ENCODE measurements around the gene BBS2. TPM values are rescaled to one million over a fixed set of nuclear protein-coding genes. Genes with fewer than 3 reads are reported as not detected.

Gene BBS2
- total and polyA plus RNA-seq, 4 donors = 7.1 to 13.8 (median 11.1) TPM

- no peaks in the 10 kb centered on the region for H3K4me1 ChIP-seq (ENCODE audit: control insufficient read depth in 4 of 4, insufficient read depth in 4 of 4, low read length in 3 of 4)
- H3K9ac ChIP-seq (ENCODE audit: low read depth in 1 of 2, low read length in 2 of 2) = no peak overlapping the region
- no peak overlapping the region for H3K4me3 ChIP-seq (ENCODE audit: low read depth in 1 of 3, low read length in 3 of 3)
- peaks cover 2 to 42% (median 18%) of the 10 kb centered on the region in 4 donors for H3K36me3 ChIP-seq (ENCODE audit: control insufficient read depth in 4 of 4, insufficient read depth in 3 of 4, low read depth in 1 of 4, low read length in 3 of 4)
- TF ChIP-seq SP1 (IDR thresholded peaks at IDR 0.05) (no peak), TAF1 (conservative IDR thresholded peaks at IDR 0.05) (no peak), NR2F2 (IDR thresholded peaks at IDR 0.05) (no peak), YY1 (IDR thresholded peaks at IDR 0.05) (no peak), GABPA (IDR thresholded peaks at IDR 0.05 in 1 of 2, conservative IDR thresholded peaks at IDR 0.05 in 1 of 2) (no peak), REST (IDR thresholded peaks at IDR 0.05) (no peak), RXRA (IDR thresholded peaks at IDR 0.05) (no peak), HNF4G (IDR thresholded peaks at IDR 0.05) (no peak), HNF4A (conservative IDR thresholded peaks at IDR 0.05) (no peak)
- TF ChIP-seq, protein P1, sequence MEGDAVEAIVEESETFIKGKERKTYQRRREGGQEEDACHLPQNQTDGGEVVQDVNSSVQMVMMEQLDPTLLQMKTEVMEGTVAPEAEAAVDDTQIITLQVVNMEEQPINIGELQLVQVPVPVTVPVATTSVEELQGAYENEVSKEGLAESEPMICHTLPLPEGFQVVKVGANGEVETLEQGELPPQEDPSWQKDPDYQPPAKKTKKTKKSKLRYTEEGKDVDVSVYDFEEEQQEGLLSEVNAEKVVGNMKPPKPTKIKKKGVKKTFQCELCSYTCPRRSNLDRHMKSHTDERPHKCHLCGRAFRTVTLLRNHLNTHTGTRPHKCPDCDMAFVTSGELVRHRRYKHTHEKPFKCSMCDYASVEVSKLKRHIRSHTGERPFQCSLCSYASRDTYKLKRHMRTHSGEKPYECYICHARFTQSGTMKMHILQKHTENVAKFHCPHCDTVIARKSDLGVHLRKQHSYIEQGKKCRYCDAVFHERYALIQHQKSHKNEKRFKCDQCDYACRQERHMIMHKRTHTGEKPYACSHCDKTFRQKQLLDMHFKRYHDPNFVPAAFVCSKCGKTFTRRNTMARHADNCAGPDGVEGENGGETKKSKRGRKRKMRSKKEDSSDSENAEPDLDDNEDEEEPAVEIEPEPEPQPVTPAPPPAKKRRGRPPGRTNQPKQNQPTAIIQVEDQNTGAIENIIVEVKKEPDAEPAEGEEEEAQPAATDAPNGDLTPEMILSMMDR (IDR thresholded peaks at IDR 0.05; ENCODE audit: low read depth, low read length, missing input control) = no peak
- TF ChIP-seq, protein P2, sequence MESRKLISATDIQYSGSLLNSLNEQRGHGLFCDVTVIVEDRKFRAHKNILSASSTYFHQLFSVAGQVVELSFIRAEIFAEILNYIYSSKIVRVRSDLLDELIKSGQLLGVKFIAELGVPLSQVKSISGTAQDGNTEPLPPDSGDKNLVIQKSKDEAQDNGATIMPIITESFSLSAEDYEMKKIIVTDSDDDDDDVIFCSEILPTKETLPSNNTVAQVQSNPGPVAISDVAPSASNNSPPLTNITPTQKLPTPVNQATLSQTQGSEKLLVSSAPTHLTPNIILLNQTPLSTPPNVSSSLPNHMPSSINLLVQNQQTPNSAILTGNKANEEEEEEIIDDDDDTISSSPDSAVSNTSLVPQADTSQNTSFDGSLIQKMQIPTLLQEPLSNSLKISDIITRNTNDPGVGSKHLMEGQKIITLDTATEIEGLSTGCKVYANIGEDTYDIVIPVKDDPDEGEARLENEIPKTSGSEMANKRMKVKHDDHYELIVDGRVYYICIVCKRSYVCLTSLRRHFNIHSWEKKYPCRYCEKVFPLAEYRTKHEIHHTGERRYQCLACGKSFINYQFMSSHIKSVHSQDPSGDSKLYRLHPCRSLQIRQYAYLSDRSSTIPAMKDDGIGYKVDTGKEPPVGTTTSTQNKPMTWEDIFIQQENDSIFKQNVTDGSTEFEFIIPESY (IDR thresholded peaks at IDR 0.05) = no peak
- no peak overlapping the region for H3K27ac ChIP-seq (ENCODE audit: low read depth in 1 of 2, low read length in 2 of 2)
- no peaks in the 10 kb centered on the region for H3K9me3 ChIP-seq (ENCODE audit: control insufficient read depth in 4 of 4, low read length in 3 of 4)
- DNase-seq (ENCODE audit: low spot score) = no peak
- no peaks in the 10 kb centered on the region for H3K27me3 ChIP-seq (ENCODE audit: control insufficient read depth in 4 of 4, insufficient read depth in 4 of 4, low read length in 3 of 4)
These were observed 83.6 kb downstream of the BBS2 start for GRCh38 chr16:56436258-56436657.

Other genes with a start within 250 kb of the BBS2 start
- 100 to 1,000 TPM; 128 to 309 TPM for gene AMFR, start 94.5 kb downstream of the BBS2 start, total RNA-seq
- gene AMFR, start 94.5 kb downstream of the BBS2 start, polyA plus RNA-seq = 10 to 100 TPM; 43.3 to 69.1 TPM
- 10 to 100 TPM; 30.5 to 43.9 TPM for gene NUDT21, start 68.7 kb downstream of the BBS2 start, total RNA-seq
- 10 to 100 TPM; 19.3 to 23.9 TPM for gene NUDT21, start 68.7 kb downstream of the BBS2 start, polyA plus RNA-seq
- gene OGFOD1, start 68.5 kb downstream of the BBS2 start, total RNA-seq = 10 to 100 TPM; 17.0 to 40.2 TPM
- 10 to 100 TPM; 15.5 to 25.3 TPM for gene OGFOD1, start 68.5 kb downstream of the BBS2 start, polyA plus RNA-seq
- not detected for gene MT4, start 45.0 kb upstream of the BBS2 start, total RNA-seq
- gene MT4, start 45.0 kb upstream of the BBS2 start, polyA plus RNA-seq = not detected
- gene MT3, start 69.5 kb upstream of the BBS2 start, total RNA-seq = not detected
- gene MT3, start 69.5 kb upstream of the BBS2 start, polyA plus RNA-seq = not detected
- 100 to 1,000 TPM in 1 of 2 donors, 10 to 100 TPM in 1; 45.8 to 387 TPM for gene MT2A, start 88.6 kb upstream of the BBS2 start, total RNA-seq
- gene MT2A, start 88.6 kb upstream of the BBS2 start, polyA plus RNA-seq = 1,000 to 10,000 TPM; 4,079 to 5,206 TPM
- 1,000 to 10,000 TPM in 1 of 2 donors, 100 to 1,000 TPM in 1; 206 to 1,831 TPM for gene MT1E, start 105.8 kb upstream of the BBS2 start, total RNA-seq
- 1,000 to 10,000 TPM in 1 of 2 donors, 100 to 1,000 TPM in 1; 336 to 1,280 TPM for gene MT1E, start 105.8 kb upstream of the BBS2 start, polyA plus RNA-seq
- 100 to 1,000 TPM in 1 of 2 donors, 10 to 100 TPM in 1; 20.4 to 159 TPM for gene MT1M, start 112.6 kb upstream of the BBS2 start, total RNA-seq
- 100 to 1,000 TPM; 229 to 343 TPM for gene MT1M, start 112.6 kb upstream of the BBS2 start, polyA plus RNA-seq
- gene MT1A, start 118.6 kb upstream of the BBS2 start, total RNA-seq = 10 to 100 TPM; 10.1 to 21.9 TPM
- gene MT1A, start 118.6 kb upstream of the BBS2 start, polyA plus RNA-seq = 100 to 1,000 TPM; 127 to 511 TPM
- gene MT1B, start 131.9 kb upstream of the BBS2 start, total RNA-seq = 1 to 10 TPM in 1 of 2 donors, not detected in 1; 1.5 TPM
- 1 to 10 TPM in 1 of 2 donors, not detected in 1; 1.2 TPM for gene MT1B, start 131.9 kb upstream of the BBS2 start, polyA plus RNA-seq
- gene MT1F, start 137.9 kb upstream of the BBS2 start, total RNA-seq = 100 to 1,000 TPM in 1 of 2 donors, 10 to 100 TPM in 1; 14.2 to 142 TPM
- gene MT1F, start 137.9 kb upstream of the BBS2 start, polyA plus RNA-seq = 100 to 1,000 TPM; 126 to 895 TPM
- gene MT1G, start 148.0 kb upstream of the BBS2 start, total RNA-seq = 1,000 to 10,000 TPM in 1 of 2 donors, 100 to 1,000 TPM in 1; 152 to 2,353 TPM
- gene MT1G, start 148.0 kb upstream of the BBS2 start, polyA plus RNA-seq = 1,000 to 10,000 TPM; 4,443 to 9,444 TPM
- gene MT1H, start 149.8 kb upstream of the BBS2 start, total RNA-seq = 1,000 to 10,000 TPM in 1 of 2 donors, 1 to 10 TPM in 1; 4.4 to 1,396 TPM
- 1,000 to 10,000 TPM in 1 of 2 donors, 100 to 1,000 TPM in 1; 479 to 1,775 TPM for gene MT1H, start 149.8 kb upstream of the BBS2 start, polyA plus RNA-seq
- 100 to 1,000 TPM; 213 to 754 TPM for gene MT1X, start 162.4 kb upstream of the BBS2 start, total RNA-seq
- gene MT1X, start 162.4 kb upstream of the BBS2 start, polyA plus RNA-seq = 1,000 to 10,000 TPM; 2,051 to 3,979 TPM
- gene NUP93, start 210.1 kb upstream of the BBS2 start, total RNA-seq = 10 to 100 TPM; 11.3 to 31.8 TPM
- 1 to 10 TPM; 8.2 to 8.4 TPM for gene NUP93, start 210.1 kb upstream of the BBS2 start, polyA plus RNA-seq

All from liver (tissue), 9 donors.